Measurements from ENCODE around the gene TBC1D21. TPM values are rescaled to one million over a fixed set of nuclear protein-coding genes. Genes with fewer than 3 reads are reported as not detected.

The TBC1D21 gene
- total and polyA plus RNA-seq, 9 of the 15 experiments (the other 6 are each of a cell fraction or from before 2014, with no cell fraction given) = not detected

DNA sequence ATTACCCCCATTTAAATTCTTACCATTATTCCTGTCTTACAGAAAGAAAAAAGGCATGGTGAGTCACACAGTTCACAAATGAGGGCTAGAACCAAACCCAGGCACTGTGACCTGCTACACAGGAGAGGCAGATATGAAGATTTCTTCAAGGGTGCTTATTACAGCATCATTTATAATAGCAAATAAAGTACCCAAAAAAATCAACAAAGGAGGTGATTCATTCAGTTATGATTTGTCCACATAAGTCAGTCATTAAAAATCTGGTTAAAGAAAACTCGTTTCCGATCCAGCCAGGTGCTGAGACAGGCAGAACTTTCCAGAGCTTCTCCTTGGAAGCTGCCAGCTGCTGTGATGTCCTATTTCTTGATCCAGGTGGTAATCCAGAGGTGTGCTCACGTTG, 45.4 kb downstream of the TBC1D21 start (continued):
- TF ChIP-seq PURB (CRISPR knock-in tag; IDR thresholded peaks at IDR 0.05; ENCODE audit: low read depth) (no peak), SREBF2 (CRISPR knock-in tag; IDR thresholded peaks at IDR 0.05) (no peak), ZNF282 (CRISPR knock-in tag; IDR thresholded peaks at IDR 0.05) (no peak), KAT7 (CRISPR knock-in tag; IDR thresholded peaks at IDR 0.05; ENCODE audit: borderline replicate concordance) (no peak), ZNF384 (IDR thresholded peaks at IDR 0.05; ENCODE audit: low read depth, low read length) (no peak), ZKSCAN8 (CRISPR knock-in tag; IDR thresholded peaks at IDR 0.05) (no peak), NFIX (CRISPR knock-in tag; IDR thresholded peaks at IDR 0.05; ENCODE audit: low read depth) (no peak), YY1 (IDR thresholded peaks at IDR 0.05; ENCODE audit: borderline replicate concordance in 1 of 3, control insufficient read depth in 1 of 3, extremely low read depth in 1 of 3, insufficient read depth in 3 of 3, insufficient read length in 1 of 3, insufficient replicate concordance in 2 of 3, low read depth in 1 of 3, low read length in 2 of 3) (no peak), HNRNPK (IDR thresholded peaks at IDR 0.05; ENCODE audit: low read depth, low read length, poor library complexity, severe bottlenecking) (no peak), NFE2 (IDR thresholded peaks at IDR 0.05; ENCODE audit: low read depth) (no peak)
- TF ChIP-seq, protein P1, sequence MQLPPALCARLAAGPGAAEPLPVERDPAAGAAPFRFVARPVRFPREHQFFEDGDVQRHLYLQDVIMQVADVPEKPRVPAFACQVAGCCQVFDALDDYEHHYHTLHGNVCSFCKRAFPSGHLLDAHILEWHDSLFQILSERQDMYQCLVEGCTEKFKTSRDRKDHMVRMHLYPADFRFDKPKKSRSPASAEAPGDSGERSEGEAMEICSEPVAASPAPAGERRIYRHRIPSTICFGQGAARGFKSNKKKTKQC (CRISPR knock-in tag; IDR thresholded peaks at IDR 0.05) = no peak

DNA sequence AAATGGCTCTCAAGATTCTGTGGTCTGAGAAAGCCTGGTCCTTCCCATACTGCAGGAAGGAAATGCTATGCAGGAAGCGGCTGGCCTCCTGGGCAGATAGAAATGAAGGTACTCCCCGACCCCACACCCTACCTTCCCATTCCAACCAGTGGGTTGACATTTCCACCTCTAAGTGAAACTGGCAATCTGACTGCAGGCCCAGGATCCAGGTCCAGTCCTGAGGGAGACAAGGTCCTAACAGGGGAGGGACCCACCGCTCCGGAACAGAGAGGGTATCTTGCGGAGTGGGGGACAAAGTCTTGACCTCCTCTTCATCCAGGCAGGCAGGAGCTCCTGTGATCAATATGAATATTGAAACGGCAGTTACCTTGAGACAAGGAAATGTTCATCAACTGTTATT, 46.3 kb downstream of the TBC1D21 start:
- no peaks in the 10 kb centered on the region for H3K9me3 ChIP-seq (replicated peaks; ENCODE audit: control insufficient read depth, insufficient read depth, low read depth, low read length)
- peaks cover 0 to 4% of the 10 kb centered on the region in 2 experiments; a peak in 2 of 5 replicates for H3K4me1 ChIP-seq (replicated peaks in 1 of 2; ENCODE audit: control insufficient read depth in 2 of 2, insufficient read depth in 2 of 2, low read length in 2 of 2)
- H2AFZ ChIP-seq (ENCODE audit: low read depth, low read length) = peak overlapping the region; percentile 21; the same call in 1 of the 2 replicates
- no peak for ATAC-seq
- no peak for DNase-seq (ENCODE audit: extremely low read depth in 1 of 4, low spot score in 3 of 4)
- no peak for FAIRE-seq
- TF ChIP-seq, protein P2, sequence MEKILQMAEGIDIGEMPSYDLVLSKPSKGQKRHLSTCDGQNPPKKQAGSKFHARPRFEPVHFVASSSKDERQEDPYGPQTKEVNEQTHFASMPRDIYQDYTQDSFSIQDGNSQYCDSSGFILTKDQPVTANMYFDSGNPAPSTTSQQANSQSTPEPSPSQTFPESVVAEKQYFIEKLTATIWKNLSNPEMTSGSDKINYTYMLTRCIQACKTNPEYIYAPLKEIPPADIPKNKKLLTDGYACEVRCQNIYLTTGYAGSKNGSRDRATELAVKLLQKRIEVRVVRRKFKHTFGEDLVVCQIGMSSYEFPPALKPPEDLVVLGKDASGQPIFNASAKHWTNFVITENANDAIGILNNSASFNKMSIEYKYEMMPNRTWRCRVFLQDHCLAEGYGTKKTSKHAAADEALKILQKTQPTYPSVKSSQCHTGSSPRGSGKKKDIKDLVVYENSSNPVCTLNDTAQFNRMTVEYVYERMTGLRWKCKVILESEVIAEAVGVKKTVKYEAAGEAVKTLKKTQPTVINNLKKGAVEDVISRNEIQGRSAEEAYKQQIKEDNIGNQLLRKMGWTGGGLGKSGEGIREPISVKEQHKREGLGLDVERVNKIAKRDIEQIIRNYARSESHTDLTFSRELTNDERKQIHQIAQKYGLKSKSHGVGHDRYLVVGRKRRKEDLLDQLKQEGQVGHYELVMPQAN (IDR thresholded peaks at IDR 0.05; ENCODE audit: borderline replicate concordance) = no peak
- TF ChIP-seq SMAD3 (CRISPR knock-in tag; conservative IDR thresholded peaks at IDR 0.05) = no peak
- TF ChIP-seq ARID1B (IDR thresholded peaks at IDR 0.05) = no peak
- CTCF ChIA-PET (ENCODE audit: low intra/inter-chr PET ratio) = interaction anchor here (0.7 kb wide), 1 partner anchor 10 kb away, joined by 3 read pairs; no protein-coding TSS in a partner anchor
- intact Hi-C loops (cut with micrococcal nuclease) = no loop called here
- in situ Hi-C loops (cut with MboI) = no loop called here
- no peaks in the 10 kb centered on the region for H3K36me3 ChIP-seq (ENCODE audit: control insufficient read depth, insufficient read depth, low read length)
- no peak overlapping the region for H3K9ac ChIP-seq (ENCODE audit: insufficient read depth in 1 of 2, low read depth in 2 of 2, low read length in 2 of 2)
- no peaks in the 10 kb centered on the region for H3K79me2 ChIP-seq (ENCODE audit: control insufficient read depth, insufficient read depth, low read length)
- no peaks in the 10 kb centered on the region for H3K9me1 ChIP-seq (ENCODE audit: control insufficient read depth, insufficient read depth, low read length)
- peaks cover 0 to 7% of the 10 kb centered on the region in 2 experiments; a peak in 1 of 5 replicates for H3K27me3 ChIP-seq (ENCODE audit: control insufficient read depth in 2 of 2, insufficient read depth in 2 of 2, low read length in 2 of 2)
- H3K27ac ChIP-seq (ENCODE audit: extremely low read depth, low read depth, low read length) = no peak overlapping the region
- no peaks in the 10 kb centered on the region for H4K20me1 ChIP-seq (replicated peaks; ENCODE audit: control insufficient read depth, insufficient read depth, low read length)
- 50% methylated on average over 5 of the region's 6 CpGs for WGBS (ENCODE audit: insufficient coverage, low coverage, missing lambda C conversion rate)
- POLR2A ChIA-PET = interaction anchor here (0.6 kb wide), 1 partner anchor 15 kb away, joined by 3 read pairs; no protein-coding TSS in a partner anchor
- BruUV-seq (replicated peaks) = no TSS peak
- H3K4me2 ChIP-seq (ENCODE audit: insufficient read depth, low read length) = no peak overlapping the region
- H3K4me3 ChIP-seq = no peak overlapping the region

Measured in K562 (cell line).